ENCODE measurements around the gene HELZ. TPM values are rescaled to one million over a fixed set of nuclear protein-coding genes. Genes with fewer than 3 reads are reported as not detected.
"Not testable (repeated sequence)": the region's sequence is repeated elsewhere in the genome, so short reads cannot be mapped to it uniquely, and the experiment has no call there.

The HELZ gene
- total RNA-seq, 1 donor = 247 TPM

DNA sequence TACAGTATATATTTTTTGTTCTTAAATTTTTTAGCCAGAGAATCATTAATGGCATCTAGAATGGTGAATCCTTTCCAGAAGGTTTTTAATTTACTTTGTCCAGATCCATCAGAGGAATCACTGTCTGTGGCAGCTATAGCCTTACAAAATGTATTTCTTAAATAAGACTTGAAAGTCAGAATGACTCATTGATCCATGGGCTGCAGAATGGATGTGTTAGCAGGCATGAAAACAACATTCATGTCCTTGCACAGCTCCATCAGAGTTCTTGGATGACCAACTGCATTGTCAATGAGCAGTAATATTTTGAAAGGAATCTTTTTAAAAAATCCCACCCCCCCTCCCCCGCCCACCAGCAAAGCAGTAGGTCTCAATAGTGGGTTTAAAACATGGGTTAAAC, 149.2 kb downstream of the HELZ start:
- no peaks in the 10 kb centered on the region for H3K9me3 ChIP-seq (ENCODE audit: low read depth, low read length)
- no peaks in the 10 kb centered on the region for H3K27me3 ChIP-seq (ENCODE audit: insufficient read depth, low read length)
- no peaks in the 10 kb centered on the region for H3K4me1 ChIP-seq (ENCODE audit: insufficient read depth, low read length)
- no peak overlapping the region for H3K4me3 ChIP-seq (ENCODE audit: low read length)

DNA sequence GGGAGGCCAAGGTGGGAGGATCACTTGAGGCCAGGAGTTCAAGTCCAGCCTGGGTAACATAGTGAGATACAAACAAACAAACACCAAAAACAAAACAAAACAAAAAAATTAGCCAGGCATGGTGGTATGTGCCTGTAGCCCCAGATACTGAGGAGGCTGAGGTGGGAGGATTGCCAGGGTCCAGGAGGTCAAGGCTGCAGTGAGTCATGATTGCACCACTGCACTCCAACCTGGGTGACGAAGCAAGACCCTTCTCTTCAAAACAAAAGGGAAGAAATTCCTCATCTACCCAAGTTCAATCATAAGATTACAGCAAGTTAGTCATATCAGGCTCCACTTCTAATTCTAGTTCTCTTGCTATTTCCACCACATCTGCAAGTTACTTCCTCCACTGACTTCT, 149.7 kb downstream of the HELZ start:
- H3K4me1 ChIP-seq (ENCODE audit: insufficient read depth, low read length) = not testable (repeated sequence)

DNA sequence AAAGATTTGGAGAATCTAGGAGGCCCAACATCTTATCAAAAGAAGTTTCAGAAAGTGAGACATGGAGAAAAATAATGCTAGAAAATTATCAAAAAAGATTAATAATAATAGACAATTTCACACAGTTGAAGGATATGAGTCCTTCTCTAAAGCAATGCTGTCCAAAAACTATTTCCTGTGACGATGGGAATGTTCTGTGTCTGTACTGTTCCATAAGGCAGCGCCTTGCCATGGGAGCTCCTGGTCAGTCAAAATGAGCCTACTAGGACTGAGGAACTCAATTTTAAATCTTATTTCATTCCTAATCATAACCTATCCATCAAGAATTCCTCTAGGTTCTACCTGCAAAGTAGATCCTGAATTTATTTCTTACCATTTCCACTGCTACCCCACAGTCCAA, 151.6 kb downstream of the HELZ start:
- no peaks in the 10 kb centered on the region for H3K9me3 ChIP-seq (ENCODE audit: low read depth, low read length)
- H3K4me3 ChIP-seq (ENCODE audit: low read length) = no peak overlapping the region
- H3K27me3 ChIP-seq (ENCODE audit: insufficient read depth, low read length) = no peaks in the 10 kb centered on the region
- H3K4me1 ChIP-seq (ENCODE audit: insufficient read depth, low read length) = no peaks in the 10 kb centered on the region

More for the DNA sequence above, 149.7 kb downstream of the HELZ start:
- H3K9me3 ChIP-seq (ENCODE audit: low read depth, low read length); H3K4me3 ChIP-seq (ENCODE audit: low read length); H3K27me3 ChIP-seq (ENCODE audit: insufficient read depth, low read length): not testable (repeated sequence)

DNA sequence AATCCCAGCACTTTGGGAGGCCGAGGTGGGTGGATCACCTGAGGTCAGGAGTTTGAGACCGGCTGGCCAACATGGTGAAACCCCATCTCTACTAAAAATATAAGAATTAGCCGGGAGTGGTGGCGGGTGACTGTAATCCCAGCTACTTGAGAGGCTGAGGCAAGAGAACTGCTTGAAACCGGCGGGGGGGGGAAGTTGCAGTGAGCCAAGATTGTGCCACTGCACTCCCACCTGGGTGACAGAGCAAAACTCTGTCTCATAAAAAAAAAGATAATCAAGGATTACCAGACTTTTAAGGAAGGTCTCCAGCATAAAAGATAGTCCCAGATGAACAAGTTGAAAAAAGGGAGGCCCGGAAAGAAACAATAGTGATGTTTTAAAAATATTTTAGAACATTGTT, 152.3 kb downstream of the HELZ start:
- H3K4me3 ChIP-seq (ENCODE audit: low read length); H3K27me3 ChIP-seq (ENCODE audit: insufficient read depth, low read length); H3K4me1 ChIP-seq (ENCODE audit: insufficient read depth, low read length); H3K9me3 ChIP-seq (ENCODE audit: low read depth, low read length): not testable (repeated sequence)

DNA sequence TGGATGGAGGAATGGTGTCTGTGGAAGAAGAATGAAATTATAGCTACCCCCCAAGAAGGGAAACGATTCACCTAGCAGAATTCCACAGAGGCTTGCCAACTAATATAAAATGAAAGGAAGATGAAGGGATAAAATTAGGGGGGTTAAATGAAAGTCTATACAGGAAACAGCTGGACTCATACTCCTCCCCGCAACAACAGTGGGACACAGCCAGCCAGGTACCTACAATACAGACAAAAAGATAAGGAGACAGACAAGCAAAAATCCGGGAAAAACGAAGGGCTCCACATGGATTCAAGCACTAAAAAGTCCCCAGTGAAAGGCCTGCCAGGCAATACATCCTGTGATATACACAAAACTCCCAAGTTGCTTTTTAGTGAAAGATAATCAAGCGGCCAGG, 152.7 kb downstream of the HELZ start:
- no peaks in the 10 kb centered on the region for H3K4me1 ChIP-seq (ENCODE audit: insufficient read depth, low read length)
- H3K4me3 ChIP-seq (ENCODE audit: low read length) = no peak overlapping the region
- no peaks in the 10 kb centered on the region for H3K9me3 ChIP-seq (ENCODE audit: low read depth, low read length)
- H3K27me3 ChIP-seq (ENCODE audit: insufficient read depth, low read length) = no peaks in the 10 kb centered on the region

DNA sequence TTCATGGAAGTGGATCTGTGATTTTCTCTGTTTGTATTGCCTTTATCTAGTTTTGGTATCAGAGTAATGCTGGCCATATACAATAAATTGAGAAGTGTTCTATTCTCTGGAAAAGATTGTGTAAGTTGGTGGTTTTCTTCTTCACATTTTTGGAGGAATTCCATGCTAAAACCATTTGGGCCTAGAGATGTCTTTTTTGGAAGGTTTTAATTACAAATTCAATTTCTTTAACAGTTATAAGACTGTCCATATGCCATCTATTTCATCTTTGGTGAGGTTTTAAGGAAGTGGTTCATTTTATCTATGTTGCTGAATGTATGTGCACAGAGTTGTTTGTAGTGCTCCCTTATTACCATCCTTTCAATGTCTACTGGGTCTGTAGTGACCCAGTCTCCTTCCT, 154.7 kb downstream of the HELZ start:
- Histone ChIP-seq H3K4me1 (ENCODE audit: insufficient read depth, low read length) (no peaks in the 10 kb centered on the region), H3K9me3 (ENCODE audit: low read depth, low read length) (no peaks in the 10 kb centered on the region), H3K4me3 (ENCODE audit: low read length) (no peak overlapping the region), H3K27me3 (ENCODE audit: insufficient read depth, low read length) (no peaks in the 10 kb centered on the region)

DNA sequence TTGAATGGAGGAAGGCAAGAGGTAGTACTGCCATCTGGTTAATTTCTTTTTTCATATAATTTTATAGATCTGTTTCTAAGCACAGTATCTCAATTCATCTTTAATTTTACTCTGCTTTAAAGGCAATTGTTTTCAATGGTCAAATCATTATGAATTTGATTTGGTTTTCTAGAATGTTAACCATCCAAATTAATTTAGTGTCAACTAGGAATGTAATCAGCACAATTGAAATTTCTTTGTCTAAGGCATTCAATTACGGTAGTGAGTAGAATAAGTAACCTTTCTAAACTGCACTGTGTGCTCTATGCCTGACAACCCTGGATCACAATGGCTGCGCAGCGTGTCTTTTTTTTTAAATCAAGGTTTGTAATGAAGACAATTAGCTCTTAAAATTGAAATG, 156.4 kb downstream of the HELZ start:
- Histone ChIP-seq H3K4me3 (ENCODE audit: low read length) (no peak overlapping the region), H3K27me3 (ENCODE audit: insufficient read depth, low read length) (no peaks in the 10 kb centered on the region), H3K9me3 (ENCODE audit: low read depth, low read length) (no peaks in the 10 kb centered on the region), H3K4me1 (ENCODE audit: insufficient read depth, low read length) (no peaks in the 10 kb centered on the region)

DNA sequence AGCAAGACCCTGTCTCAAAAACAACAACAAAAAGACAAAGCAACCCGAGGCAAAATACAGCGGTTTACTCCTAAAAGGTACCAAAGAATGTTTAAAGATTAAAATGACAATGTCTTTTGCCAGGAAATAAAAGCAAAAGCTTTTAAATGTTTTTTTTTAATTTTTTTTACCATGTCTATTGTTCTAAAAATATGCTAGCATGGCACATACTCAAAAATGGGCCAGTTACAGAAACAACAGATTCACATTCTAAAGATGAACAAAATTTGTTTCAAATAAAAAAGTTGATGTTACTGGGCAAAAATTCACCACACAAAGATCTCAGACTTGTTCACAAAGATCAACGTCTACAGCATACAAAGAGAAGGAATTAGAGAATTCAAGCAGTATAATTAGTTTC, 159.6 kb downstream of the HELZ start:
- Histone ChIP-seq H3K4me3 (ENCODE audit: low read length) (no peak overlapping the region), H3K4me1 (ENCODE audit: insufficient read depth, low read length) (peaks cover 18% of the 10 kb centered on the region), H3K9me3 (ENCODE audit: low read depth, low read length) (no peaks in the 10 kb centered on the region), H3K27me3 (ENCODE audit: insufficient read depth, low read length) (no peaks in the 10 kb centered on the region)

DNA sequence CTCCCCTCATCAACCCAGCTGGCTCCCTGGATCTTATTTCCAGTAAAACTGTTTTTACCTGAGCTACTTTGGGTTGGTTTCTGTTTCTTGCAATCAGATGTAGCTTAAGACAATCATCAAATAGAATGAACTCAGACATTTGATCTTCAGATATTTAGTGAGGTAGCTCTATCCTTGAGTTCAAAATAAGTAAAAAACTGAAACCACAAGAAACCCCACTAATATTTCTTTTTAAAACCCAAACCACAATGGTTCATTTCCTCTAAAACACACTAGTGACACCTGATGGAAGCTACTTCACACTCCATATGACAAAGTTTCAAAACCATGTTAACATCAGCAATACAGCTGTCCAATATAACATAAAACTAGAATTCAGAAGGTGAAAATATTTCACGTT, 162.9 kb downstream of the HELZ start:
- peaks cover 18% of the 10 kb centered on the region for H3K4me1 ChIP-seq (ENCODE audit: insufficient read depth, low read length)
- no peaks in the 10 kb centered on the region for H3K9me3 ChIP-seq (ENCODE audit: low read depth, low read length)
- no peak overlapping the region for H3K4me3 ChIP-seq (ENCODE audit: low read length)
- no peaks in the 10 kb centered on the region for H3K27me3 ChIP-seq (ENCODE audit: insufficient read depth, low read length)

DNA sequence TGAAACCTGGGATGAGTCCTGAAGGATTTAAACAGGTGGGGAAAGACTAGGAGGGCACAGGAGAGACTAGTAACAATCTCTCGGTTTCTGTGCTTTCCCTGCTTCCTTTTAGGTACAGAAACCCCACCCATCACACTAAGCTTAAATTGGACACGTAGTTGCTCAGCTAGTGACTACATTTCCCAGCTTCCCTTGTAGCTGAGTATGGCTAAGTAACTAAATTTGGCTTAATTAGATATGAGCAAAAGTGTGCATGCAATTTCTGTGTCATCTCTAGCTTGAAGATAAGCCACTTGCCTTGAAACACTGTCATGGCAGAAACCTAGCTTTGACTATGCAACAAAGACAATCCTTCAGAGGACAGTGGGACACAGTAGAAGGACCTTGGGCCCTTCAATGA, 164.2 kb downstream of the HELZ start:
- H3K4me3 ChIP-seq (ENCODE audit: low read length) = no peak overlapping the region
- no peaks in the 10 kb centered on the region for H3K9me3 ChIP-seq (ENCODE audit: low read depth, low read length)
- H3K4me1 ChIP-seq (ENCODE audit: insufficient read depth, low read length) = peaks cover 18% of the 10 kb centered on the region
- H3K27me3 ChIP-seq (ENCODE audit: insufficient read depth, low read length) = no peaks in the 10 kb centered on the region

DNA sequence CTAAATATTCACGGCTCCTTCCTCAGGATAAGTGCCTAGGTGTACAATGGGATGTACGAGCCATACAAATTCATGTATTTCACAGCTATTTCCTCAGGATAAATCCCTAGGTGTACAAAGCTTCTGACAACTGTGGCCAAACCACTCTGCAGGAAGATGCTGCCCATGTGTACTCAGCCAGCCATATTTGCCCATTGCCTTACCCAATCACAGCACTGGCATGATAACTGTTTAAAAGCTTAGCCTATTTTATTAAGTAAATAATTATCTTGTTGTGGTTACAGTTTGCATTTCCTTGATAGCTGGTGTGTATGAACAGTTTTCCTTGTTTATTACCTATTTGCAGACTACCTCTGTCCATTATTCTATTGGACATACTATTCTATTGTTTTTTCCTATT, 165.5 kb downstream of the HELZ start:
- Histone ChIP-seq H3K4me1 (ENCODE audit: insufficient read depth, low read length) (peaks cover 18% of the 10 kb centered on the region), H3K9me3 (ENCODE audit: low read depth, low read length) (no peaks in the 10 kb centered on the region), H3K4me3 (ENCODE audit: low read length) (no peak overlapping the region), H3K27me3 (ENCODE audit: insufficient read depth, low read length) (no peaks in the 10 kb centered on the region)

DNA sequence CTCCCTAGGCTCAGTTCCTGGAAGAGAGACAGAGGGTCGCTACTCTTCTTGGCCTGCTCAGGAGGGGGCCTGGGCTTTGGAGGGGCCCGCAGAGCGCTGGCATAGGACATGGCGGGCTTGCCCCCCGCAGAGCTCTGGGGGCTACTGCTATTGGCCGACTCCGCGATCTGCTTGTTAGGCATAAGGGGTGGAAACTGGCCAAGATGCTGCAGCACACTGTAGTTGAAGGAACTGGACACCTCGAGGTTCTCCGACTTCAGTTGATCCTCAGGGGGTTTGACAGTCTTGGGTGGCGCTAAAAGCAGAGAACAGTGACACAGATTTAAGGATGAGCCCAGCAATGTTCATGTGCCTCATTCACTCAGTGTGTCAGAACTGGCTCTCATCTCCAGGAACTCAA, 166.7 kb downstream of the HELZ start:
- Histone ChIP-seq H3K4me1 (ENCODE audit: insufficient read depth, low read length) (peaks cover 18% of the 10 kb centered on the region), H3K27me3 (ENCODE audit: insufficient read depth, low read length) (no peaks in the 10 kb centered on the region), H3K4me3 (ENCODE audit: low read length) (no peak overlapping the region), H3K9me3 (ENCODE audit: low read depth, low read length) (no peaks in the 10 kb centered on the region)

DNA sequence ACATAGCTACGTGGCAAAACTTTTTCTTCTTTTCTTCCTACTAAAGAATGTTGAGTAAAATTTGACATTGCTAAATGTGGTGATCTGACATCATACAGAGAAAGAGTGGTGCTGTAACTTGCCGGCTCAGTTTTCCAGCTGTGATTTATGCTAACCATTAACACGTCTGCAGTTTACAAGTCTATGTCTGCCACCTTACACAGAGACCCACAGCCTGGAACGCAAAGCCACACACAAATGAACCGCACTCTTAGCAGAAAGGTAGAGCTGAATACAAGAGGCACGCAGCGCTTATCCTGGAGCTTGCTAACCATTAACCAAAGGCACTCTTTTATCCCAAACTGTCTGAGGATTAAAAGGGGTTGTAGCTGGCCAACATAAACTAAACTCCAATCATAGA, 168.7 kb downstream of the HELZ start:
- peaks cover 5% of the 10 kb centered on the region for H3K4me1 ChIP-seq (ENCODE audit: insufficient read depth, low read length)
- H3K4me3 ChIP-seq (ENCODE audit: low read length) = no peak overlapping the region
- H3K9me3 ChIP-seq (ENCODE audit: low read depth, low read length) = no peaks in the 10 kb centered on the region
- H3K27me3 ChIP-seq (ENCODE audit: insufficient read depth, low read length) = no peaks in the 10 kb centered on the region

DNA sequence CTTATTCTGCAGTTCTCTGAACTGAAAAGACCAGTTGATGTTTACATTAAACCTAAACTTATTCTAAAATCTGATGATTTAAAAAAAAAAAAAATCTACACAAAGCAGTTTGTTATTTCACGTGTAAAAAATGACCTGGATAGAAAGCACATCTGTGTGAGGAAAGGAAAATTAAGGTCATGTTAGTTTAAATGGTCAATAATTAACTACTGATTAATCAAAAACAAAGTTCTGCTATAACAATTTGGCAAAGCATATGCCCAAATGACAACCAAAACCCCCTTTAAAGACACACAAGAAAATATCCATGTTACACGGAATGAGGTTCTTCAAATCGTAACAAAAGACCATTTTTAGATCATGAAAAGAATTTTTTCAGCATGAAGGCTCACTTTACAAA, 170.2 kb downstream of the HELZ start:
- Histone ChIP-seq H3K4me1 (ENCODE audit: insufficient read depth, low read length) (no peaks in the 10 kb centered on the region), H3K27me3 (ENCODE audit: insufficient read depth, low read length) (no peaks in the 10 kb centered on the region), H3K4me3 (ENCODE audit: low read length) (no peak overlapping the region)

DNA sequence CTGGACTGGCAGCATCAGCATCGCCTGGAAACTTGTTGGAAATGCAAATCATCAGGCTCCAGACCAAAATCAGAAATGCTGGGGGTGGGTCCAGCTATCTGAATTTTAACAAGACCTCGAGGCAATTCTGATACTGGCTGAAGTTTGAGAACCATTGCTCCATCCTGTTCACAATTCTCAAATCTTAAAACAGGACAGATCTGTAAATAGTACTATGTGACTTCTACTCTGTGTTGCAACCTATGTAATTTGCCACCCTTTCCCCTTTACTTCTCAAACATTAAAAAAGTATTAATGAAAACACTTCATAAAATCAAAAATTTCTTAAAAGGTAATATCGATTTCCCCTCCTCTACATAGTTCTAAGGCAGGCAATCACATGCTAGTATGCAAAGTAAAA, 172.1 kb downstream of the HELZ start:
- Histone ChIP-seq H3K4me3 (ENCODE audit: low read length) (no peak overlapping the region), H3K4me1 (ENCODE audit: insufficient read depth, low read length) (no peaks in the 10 kb centered on the region), H3K27me3 (ENCODE audit: insufficient read depth, low read length) (no peaks in the 10 kb centered on the region), H3K9me3 (ENCODE audit: low read depth, low read length) (no peaks in the 10 kb centered on the region)

More for the DNA sequence above, 170.2 kb downstream of the HELZ start:
- H3K9me3 ChIP-seq (ENCODE audit: low read depth, low read length) = no peaks in the 10 kb centered on the region

DNA sequence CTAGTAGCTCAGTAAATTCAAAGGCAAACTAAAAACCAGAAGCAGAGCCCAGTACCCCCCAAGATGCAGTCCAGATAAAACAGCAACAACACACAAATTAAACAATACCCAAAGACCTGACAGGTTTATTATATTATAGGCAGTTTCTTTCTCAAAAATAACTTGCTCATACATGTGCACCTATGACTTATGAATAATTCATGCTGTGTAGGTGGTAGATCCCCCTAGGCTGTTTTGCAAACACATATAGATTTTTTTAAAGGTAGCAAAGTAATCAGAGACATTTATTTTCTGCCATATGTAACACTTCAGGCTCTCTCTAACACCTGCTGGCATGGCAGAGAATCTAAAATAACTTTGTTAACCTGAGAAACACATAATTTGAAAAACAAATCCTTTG, 173.4 kb downstream of the HELZ start:
- H3K4me3 ChIP-seq (ENCODE audit: low read length) = no peak overlapping the region
- H3K27me3 ChIP-seq (ENCODE audit: insufficient read depth, low read length) = no peaks in the 10 kb centered on the region
- H3K9me3 ChIP-seq (ENCODE audit: low read depth, low read length) = no peaks in the 10 kb centered on the region
- no peaks in the 10 kb centered on the region for H3K4me1 ChIP-seq (ENCODE audit: insufficient read depth, low read length)

DNA sequence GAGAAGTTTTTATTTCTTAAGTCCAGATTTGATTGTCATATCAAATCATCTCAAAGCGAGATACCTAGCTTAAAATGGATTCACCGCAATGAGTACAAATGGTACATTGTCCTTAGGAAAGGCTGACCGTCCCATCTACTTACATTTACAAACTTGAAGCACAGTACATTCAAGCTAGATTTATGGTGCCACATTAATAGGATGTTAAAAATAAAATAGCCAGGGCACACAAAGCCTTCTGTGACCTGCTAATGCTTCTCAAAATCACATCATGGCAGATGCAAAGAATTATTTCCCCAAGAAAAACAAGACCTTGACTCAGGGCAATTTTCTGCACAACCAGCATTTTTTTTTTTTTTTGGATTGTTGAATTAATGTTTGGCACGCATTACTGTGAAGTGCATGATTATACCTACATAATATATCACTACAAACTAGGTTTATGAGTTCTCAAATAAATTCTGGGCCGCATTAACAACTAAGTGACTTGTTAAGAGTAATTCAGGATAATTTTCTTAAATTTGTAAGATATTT, 175.3 kb downstream of the HELZ start:
- no peaks in the 10 kb centered on the region for H3K27me3 ChIP-seq (ENCODE audit: insufficient read depth, low read length)
- H3K4me3 ChIP-seq (ENCODE audit: low read length) = no peak overlapping the region
- no peaks in the 10 kb centered on the region for H3K4me1 ChIP-seq (ENCODE audit: insufficient read depth, low read length)
- H3K9me3 ChIP-seq (ENCODE audit: low read depth, low read length) = no peaks in the 10 kb centered on the region
